Left lung (tissue), 10 donors: ENCODE results near the gene IKZF1. TPM values are rescaled to one million over a fixed set of nuclear protein-coding genes. Genes with fewer than 3 reads are reported as not detected.

Source experiments
- ATAC-seq: fragments of 200-7000 bp; cut with Tn5 transposase; one replicate; pipeline ENCODE4 v1.9.1; 2020; ENCODE audit warnings: moderate library complexity
- DNase-seq, 4 donors: peaks; one replicate each; pipeline ENCODE4 v3.0.0-alpha.2; 2013 to 2020
- H3K27ac ChIP-seq, 2 donors: fragments of 200-600 bp; sonication (generic) in 1 of 2; one replicate each; pipeline versions ENCODE4 v1.5.0 to v1.8.0; 2020 to 2021
- H3K27me3 ChIP-seq, 2 donors: fragments of 200-600 bp; sonication (generic) in 1 of 2; one replicate each; pipeline versions ENCODE4 v1.5.0 to v1.8.0; 2020 to 2021
- H3K36me3 ChIP-seq, 2 donors: fragments of 200-600 bp; sonication (generic) in 1 of 2; one replicate each; pipeline versions ENCODE4 v1.5.0 to v1.8.0; 2020 to 2021
- H3K4me1 ChIP-seq, 2 donors: fragments of 200-600 bp; one replicate each; pipeline ENCODE4 v1.8.0; 2021
- H3K4me3 ChIP-seq, 2 donors: fragments of 200-600 bp; sonication (generic) in 1 of 2; one replicate each; pipeline versions ENCODE4 v1.5.0 to v1.8.0; 2020 to 2021; ENCODE audit warnings: mild to moderate bottlenecking in 1 of 2
- H3K9me3 ChIP-seq, 2 donors: fragments of 200-600 bp; sonication (generic) in 1 of 2; one replicate each; pipeline versions ENCODE4 v1.5.0 to v1.8.0; 2020 to 2021
- CTCF ChIP-seq, 2 donors: fragments of 200-600 bp; sonication (generic) in 1 of 2; IDR thresholded peaks; one replicate each; pipeline versions ENCODE4 v1.5.0 to v1.8.0; 2021; ENCODE audit warnings: antibody characterized with exemption in 2 of 2
- intact Hi-C, 2 donors: fragments of 100-400 bp; cut with DNase I; formaldehyde crosslinking; loops; one replicate each; pipeline versions ENCODE4 v1.11.2 to v1.14.2; 2022
- polyA plus RNA-seq, 6 donors: library from polyadenylated mRNA; unstranded; fragments of 120-200 nt; gene quantifications; one replicate each; pipeline ENCODE4 v1.2.1, GENCODE V29; 2013; ENCODE audit not compliant: insufficient read length in 6 of 6
- total RNA-seq, 2 donors: library from RNA; stranded (reverse); fragmentation: NEBNext Ultra II Directional; extraction: Animal tissue kit (Norgen Biotek cat#: 25700); gene quantifications; one replicate each; pipeline ENCODE4 v1.2.1, GENCODE V29; 2021
- donor health status: DM: no; HTN: yes; CAD: no.
- donor health status: DM: no; HTN: no; CAD: no.

Gene IKZF1
- total and polyA plus RNA-seq, 8 donors = 1.9 to 50.2 (median 2.3) TPM

GRCh38 chr7:50282813-50283605 lies 21.5 kb upstream of the IKZF1 start:
- ATAC-seq (peak; percentile 63), DNase-seq (peak in 1 of 4 donors; percentile 49)
- intact Hi-C loops = no loop called here
- Histone ChIP-seq H3K36me3 (no peaks in the 10 kb centered on the region), H3K27ac (peak overlapping the region in 1 of 2 donors; percentile 55), H3K9me3 (no peaks in the 10 kb centered on the region), H3K27me3 (no peaks in the 10 kb centered on the region), H3K4me1 (peaks cover 0 to 44% of the 10 kb centered on the region in 2 donors), H3K4me3 (no peak overlapping the region)
- no peak for TF ChIP-seq CTCF (IDR thresholded peaks at IDR 0.05)

- Histone ChIP-seq H3K36me3 (no peaks in the 10 kb centered on the region), H3K27ac (no peak overlapping the region), H3K9me3 (no peaks in the 10 kb centered on the region), H3K4me3 (no peak overlapping the region), H3K4me1 (peaks cover 0 to 44% of the 10 kb centered on the region in 2 donors), H3K27me3 (no peaks in the 10 kb centered on the region)
- intact Hi-C loops = no loop called here
- no peak for TF ChIP-seq CTCF (IDR thresholded peaks at IDR 0.05)
- no peak for DNase-seq
- no peak for ATAC-seq
Observed at GRCh38 chr7:50283731-50284130, 20.8 kb upstream of the IKZF1 start.

GRCh38 chr7:50284296-50284695 lies 20.2 kb upstream of the IKZF1 start:
- Histone ChIP-seq H3K36me3 (no peaks in the 10 kb centered on the region), H3K4me3 (no peak overlapping the region), H3K27me3 (no peaks in the 10 kb centered on the region), H3K4me1 (peaks cover 0 to 44% of the 10 kb centered on the region in 2 donors), H3K27ac (no peak overlapping the region), H3K9me3 (no peaks in the 10 kb centered on the region)
- ATAC-seq = no peak
- DNase-seq = no peak
- intact Hi-C loops = no loop called here
- TF ChIP-seq CTCF (IDR thresholded peaks at IDR 0.05) = no peak

GRCh38 chr7:50285269-50285668 lies 19.2 kb upstream of the IKZF1 start:
- H3K4me3 ChIP-seq = no peak overlapping the region
- H3K36me3 ChIP-seq = no peaks in the 10 kb centered on the region
- H3K27ac ChIP-seq = no peak overlapping the region
- no peak for TF ChIP-seq CTCF (IDR thresholded peaks at IDR 0.05)
- ATAC-seq = no peak
- DNase-seq = no peak
- no peaks in the 10 kb centered on the region for H3K27me3 ChIP-seq
- H3K9me3 ChIP-seq = no peaks in the 10 kb centered on the region
- peaks cover 0 to 44% of the 10 kb centered on the region in 2 donors for H3K4me1 ChIP-seq
- intact Hi-C loops = no loop called here

- intact Hi-C loops = no loop called here
- DNase-seq (no peak), ATAC-seq (no peak)
- no peak for TF ChIP-seq CTCF (IDR thresholded peaks at IDR 0.05)
- no peak overlapping the region for H3K4me3 ChIP-seq
- H3K27ac ChIP-seq = no peak overlapping the region
- no peaks in the 10 kb centered on the region for H3K27me3 ChIP-seq
- H3K4me1 ChIP-seq = peaks cover 0 to 32% of the 10 kb centered on the region in 2 donors
- no peaks in the 10 kb centered on the region for H3K9me3 ChIP-seq
- no peaks in the 10 kb centered on the region for H3K36me3 ChIP-seq
Observed at GRCh38 chr7:50287129-50287528, 17.4 kb upstream of the IKZF1 start.
